GM12873 (cell line): ENCODE data around the gene CACNA1D.

ENCODE experiments used
- TF ChIP-seq, protein P1 (sequence below): IDR thresholded peaks from 2 replicates; pipeline ENCODE4 v1.5.1; 2012; ENCODE audit warnings: low read depth, mild to moderate bottlenecking, moderate library complexity, low read length, control low read depth; ENCODE audit not compliant: insufficient read depth; ENCODE audit errors: missing control alignments

CACNA1D gene

DNA sequence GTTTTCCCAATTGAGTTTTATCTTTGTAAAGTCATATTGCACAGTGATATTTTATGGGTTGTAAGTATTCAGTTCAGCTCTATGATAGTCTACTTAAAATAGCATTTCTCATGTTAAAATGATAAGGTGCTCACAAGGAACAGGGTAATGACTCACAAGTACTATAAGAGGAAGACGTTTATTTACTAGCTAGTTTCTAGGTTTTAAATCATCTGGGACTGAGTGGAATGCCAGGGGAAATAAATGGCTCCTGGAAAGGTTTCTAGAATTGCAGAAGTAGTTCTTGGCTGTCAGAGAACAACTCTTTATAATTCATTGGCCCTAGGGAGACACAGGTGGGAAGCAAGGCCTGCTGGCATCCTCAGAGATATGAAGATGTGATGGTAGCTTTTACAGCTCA is 239.0 kb downstream of the CACNA1D start:
- TF ChIP-seq, protein P1, sequence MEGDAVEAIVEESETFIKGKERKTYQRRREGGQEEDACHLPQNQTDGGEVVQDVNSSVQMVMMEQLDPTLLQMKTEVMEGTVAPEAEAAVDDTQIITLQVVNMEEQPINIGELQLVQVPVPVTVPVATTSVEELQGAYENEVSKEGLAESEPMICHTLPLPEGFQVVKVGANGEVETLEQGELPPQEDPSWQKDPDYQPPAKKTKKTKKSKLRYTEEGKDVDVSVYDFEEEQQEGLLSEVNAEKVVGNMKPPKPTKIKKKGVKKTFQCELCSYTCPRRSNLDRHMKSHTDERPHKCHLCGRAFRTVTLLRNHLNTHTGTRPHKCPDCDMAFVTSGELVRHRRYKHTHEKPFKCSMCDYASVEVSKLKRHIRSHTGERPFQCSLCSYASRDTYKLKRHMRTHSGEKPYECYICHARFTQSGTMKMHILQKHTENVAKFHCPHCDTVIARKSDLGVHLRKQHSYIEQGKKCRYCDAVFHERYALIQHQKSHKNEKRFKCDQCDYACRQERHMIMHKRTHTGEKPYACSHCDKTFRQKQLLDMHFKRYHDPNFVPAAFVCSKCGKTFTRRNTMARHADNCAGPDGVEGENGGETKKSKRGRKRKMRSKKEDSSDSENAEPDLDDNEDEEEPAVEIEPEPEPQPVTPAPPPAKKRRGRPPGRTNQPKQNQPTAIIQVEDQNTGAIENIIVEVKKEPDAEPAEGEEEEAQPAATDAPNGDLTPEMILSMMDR: no peak

DNA sequence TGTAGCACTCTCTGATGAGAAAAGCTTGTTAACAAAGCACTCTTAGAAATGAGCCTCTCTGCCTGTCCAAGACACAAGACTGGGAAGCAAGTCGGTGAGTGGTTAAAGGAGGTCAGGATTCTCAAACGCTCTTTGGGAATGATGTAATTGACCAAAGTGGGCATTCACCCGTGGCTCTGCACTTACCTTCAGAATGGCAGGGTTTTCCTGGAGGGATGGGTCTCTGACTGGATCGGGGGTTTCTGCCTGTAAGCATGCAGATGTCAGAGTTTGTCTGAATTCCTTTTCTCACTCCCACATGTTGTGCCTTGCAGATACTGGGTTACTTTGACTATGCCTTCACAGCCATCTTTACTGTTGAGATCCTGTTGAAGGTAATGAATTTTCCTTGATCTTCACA is 245.6 kb downstream of the CACNA1D start:
- TF ChIP-seq, protein P1: no peak

DNA sequence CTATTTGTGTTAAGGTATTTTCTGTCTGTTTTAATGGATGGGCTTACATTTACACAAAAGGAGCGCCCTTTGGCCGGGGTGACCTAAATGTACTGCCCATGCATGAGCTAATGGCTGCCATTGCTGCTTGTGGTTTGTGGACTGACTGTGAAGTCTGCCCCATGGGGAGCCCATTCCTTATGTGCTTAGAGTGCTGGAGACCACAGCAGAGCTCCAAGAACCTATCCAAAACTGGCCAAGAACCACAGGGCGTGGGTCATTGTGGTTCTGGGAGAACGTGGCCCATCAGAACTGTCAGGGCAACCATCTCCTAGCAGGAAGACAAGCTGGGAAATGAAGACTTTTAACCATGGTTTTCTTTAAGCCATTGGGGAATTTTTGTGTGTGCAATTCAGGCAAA is 246.5 kb downstream of the CACNA1D start:
- TF ChIP-seq, protein P1: no peak

DNA sequence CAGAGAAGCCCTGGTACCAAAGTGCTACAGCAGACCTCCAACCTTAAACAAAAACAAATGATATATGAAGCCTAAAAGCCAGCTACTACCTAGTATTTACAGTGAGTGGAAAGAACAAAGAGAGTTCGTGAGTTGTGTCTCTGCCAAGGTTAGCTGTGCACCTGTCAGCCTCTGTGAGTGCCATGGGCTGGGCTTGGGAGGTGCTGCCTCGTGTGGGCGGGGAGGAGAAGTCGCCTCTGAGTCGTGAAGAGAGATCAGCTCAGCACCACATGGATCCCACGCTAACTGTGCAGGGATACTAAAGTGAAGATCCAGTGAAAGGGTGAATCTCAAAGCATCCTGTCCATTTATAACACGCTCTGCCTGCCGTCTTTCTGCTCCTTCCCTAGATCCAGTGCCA is 249.9 kb downstream of the CACNA1D start:
- TF ChIP-seq, protein P1: peak; percentile 38

DNA sequence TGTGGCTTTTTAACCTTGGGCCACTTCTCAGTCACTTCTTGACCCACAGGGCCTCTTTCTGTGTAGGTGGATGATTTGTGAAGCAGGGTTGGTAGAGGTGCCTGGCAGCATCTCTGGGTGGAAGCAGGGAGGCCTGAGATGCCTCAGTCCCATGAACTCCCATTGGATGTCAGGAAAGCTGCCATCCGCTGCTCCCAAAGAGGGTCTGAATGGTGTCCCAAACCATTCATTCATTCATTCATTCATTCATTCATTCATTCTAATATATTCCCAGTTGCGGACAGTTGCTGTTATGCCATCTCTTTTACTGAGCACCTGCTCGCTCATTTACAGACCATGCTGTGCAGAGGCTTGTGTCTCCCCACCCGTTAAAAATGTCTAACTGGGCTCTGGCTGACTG is 253.1 kb downstream of the CACNA1D start:
- TF ChIP-seq, protein P1: no peak

DNA sequence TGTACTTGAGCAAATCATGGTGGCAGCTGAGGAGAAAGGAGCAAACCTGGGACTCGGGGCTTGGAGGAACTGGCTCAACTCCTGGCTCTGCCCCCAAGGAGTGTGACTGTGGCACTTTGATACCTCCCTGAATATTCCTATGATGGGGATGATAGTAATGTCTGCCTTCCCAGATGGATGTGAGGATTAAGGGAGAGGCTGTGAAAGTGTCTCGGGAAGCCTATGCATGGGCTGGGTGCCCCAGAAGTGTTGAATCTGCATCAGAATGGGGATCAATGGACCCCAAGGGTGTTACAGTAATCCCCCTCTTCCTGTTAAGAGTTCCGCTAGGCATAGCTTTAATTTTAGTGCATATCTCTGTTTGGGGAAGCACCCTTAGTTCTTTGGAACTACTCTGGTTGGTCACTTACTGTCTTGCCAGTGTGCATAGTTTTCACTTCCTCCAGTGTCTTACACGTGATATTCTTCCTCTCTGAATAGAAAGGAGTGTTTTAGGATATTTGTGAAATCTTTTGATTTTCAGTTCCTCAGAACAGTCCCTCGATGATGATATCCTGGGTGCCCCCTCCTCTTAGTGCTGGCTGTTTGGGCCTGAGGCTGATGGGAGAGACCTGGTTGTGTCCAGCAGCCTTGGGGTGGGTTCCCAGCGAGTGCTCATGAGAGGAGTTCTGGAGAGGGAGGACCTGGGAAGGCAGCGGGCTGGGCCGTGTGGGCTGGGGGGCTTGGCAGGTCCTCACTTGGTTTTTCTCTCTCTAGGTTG is 254.3 kb downstream of the CACNA1D start:
- TF ChIP-seq, protein P1: no peak

- TF ChIP-seq, protein P1: no peak
These were observed 255.0 kb downstream of the CACNA1D start for GRCh38 chr3:53749448-53749847.
